ENCODE results near the gene RPL18. TPM values are rescaled to one million over a fixed set of nuclear protein-coding genes. Genes with fewer than 3 reads are reported as not detected.

The RPL18 gene
- total RNA-seq, 2 experiments from 2014 or later, result 2,095 to 2,140 TPM

DNA sequence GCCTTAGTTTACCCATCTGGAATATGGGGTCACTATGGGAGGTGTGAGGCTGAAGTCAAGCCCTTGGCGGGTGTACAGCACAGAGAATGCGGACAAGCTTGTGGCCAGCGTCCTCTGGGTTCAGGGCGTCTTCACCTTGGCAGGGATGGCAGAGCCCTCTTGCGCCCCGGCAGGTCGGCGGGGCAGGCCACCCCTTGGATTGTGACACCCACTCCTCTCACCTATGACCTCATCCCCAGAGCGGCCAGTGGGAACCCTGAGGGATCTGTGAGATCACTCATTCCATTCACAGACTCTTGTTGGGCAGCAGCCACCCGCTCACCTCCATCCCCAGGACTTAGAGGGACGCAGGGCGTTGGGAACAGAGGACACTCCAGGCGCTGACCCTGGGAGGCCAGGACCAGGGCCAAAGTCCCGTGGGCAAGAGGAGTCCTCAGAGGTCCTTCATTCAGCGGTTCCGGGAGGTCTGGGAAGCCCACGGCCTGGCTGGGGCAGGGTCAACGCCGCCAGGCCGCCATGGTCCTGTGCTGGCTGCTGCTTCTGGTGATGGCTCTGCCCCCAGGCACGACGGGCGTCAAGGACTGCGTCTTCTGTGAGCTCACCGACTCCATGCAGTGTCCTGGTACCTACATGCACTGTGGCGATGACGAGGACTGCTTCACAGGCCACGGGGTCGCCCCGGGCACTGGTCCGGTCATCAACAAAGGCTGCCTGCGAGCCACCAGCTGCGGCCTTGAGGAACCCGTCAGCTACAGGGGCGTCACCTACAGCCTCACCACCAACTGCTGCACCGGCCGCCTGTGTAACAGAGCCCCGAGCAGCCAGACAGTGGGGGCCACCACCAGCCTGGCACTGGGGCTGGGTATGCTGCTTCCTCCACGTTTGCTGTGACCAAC, 12.3 kb downstream of the RPL18 start, which contains the start of gene SPACA4:
Gene SPACA4 (plus strand): TSS at position 280 of the 896 bp plus-strand sequence. CDS start 237 bp downstream, at position 517.
- ChIA-PET CTCF (interaction anchor here (0.7 to 2.8 kb wide), 6 partner anchors 17 to 236 kb away, joined by 3 to 48 read pairs (median 3); no protein-coding TSS in a partner anchor), POLR2A (no interaction called here)
- no peak for DNase-seq
- no peaks in the 10 kb centered on the region for H3K4me1 Mint-ChIP-seq (ENCODE audit: low read depth)
- H3K27me3 Mint-ChIP-seq, result no peaks in the 10 kb centered on the region
- no peak within 1 kb of the TSS for H3K27ac Mint-ChIP-seq
- no peaks in the 10 kb centered on the region for H3K9me3 Mint-ChIP-seq
- no peak within 1 kb of the TSS for H3K4me3 Mint-ChIP-seq
- intact Hi-C loops (cut with micrococcal nuclease), result loop anchor here (5.0 kb wide), 1 partner anchor 124 kb away; no protein-coding TSS in a partner anchor
- no peaks in the 10 kb centered on the region for H3K36me3 Mint-ChIP-seq

DNA sequence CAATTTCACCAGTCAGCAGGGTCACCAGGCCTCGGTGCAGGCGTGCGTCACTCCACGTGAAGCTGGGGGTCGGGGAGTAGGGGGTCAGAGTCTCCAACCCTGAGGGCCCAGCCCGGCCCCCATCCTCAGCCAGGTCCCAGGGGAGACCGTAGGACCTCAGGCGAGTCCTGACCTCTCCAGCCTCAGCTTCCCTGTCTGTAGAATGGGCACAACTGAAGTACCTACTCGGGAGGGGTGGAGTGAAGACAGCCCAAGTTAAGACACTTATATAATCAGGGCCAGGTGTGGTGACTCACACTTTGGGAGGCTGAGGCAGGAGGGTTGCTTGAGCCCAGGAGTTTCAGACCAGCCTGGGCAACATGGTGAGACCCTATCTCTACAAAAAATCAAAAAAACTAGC, 15.1 kb downstream of the RPL18 start:
- no peak overlapping the region for H3K4me3 Mint-ChIP-seq
- H3K36me3 Mint-ChIP-seq, result no peaks in the 10 kb centered on the region
- no peaks in the 10 kb centered on the region for H3K4me1 Mint-ChIP-seq (ENCODE audit: low read depth)
- DNase-seq, result no peak
- no peaks in the 10 kb centered on the region for H3K9me3 Mint-ChIP-seq
- no peaks in the 10 kb centered on the region for H3K27me3 Mint-ChIP-seq
- H3K27ac Mint-ChIP-seq, result no peak overlapping the region
- ChIA-PET CTCF (no interaction called here), POLR2A (no interaction called here)
- intact Hi-C loops (cut with micrococcal nuclease), result no loop called here

DNA sequence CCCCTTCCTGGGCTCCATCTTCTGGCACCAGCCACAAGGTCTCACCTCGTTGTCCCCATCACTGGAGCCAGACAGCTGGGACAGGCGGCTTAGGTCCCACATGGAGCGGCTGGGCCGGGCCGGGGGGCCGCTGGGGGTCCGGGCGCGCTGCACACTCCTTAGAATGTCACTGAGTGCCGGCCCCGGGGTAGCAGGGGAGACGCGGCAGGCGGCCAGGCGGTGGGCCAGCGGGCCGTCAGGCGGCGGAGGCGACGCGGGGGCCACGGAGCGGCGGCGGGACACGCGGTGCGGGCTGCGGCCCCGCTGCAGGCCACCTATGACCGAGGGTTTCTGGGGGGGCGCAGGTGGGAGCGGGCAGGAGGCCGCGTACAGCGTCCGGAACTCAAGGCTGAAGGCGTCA, 15.5 kb downstream of the RPL18 start:
- Mint-ChIP-seq H3K4me3 (no peak overlapping the region), H3K27me3 (no peaks in the 10 kb centered on the region), H3K9me3 (no peaks in the 10 kb centered on the region), H3K36me3 (no peaks in the 10 kb centered on the region), H3K27ac (no peak overlapping the region), H3K4me1 (ENCODE audit: low read depth) (no peaks in the 10 kb centered on the region)
- intact Hi-C loops (cut with micrococcal nuclease), result no loop called here
- POLR2A ChIA-PET, result no interaction called here
- DNase-seq, result no peak
- CTCF ChIA-PET, result no interaction called here

DNA sequence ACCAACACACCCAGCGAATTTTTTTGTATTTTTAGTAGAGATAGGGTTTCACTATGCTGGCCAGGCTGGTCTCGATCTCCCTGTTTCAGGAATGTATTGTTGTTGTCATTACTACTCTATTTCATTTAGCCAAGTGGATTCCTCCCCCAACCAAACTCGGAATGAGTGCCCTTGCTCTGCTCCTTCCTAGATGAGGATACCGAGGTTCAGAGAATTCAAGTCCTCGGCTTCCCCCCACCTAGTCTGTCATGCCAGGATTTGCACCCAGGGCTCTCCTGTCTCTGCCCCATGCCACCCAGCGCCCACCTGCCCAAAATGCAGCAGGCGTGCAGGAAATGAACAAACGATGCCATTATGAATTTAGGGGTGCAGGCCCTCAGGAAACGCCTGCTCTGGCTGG, 16.0 kb downstream of the RPL18 start:
- H3K9me3 Mint-ChIP-seq, result no peaks in the 10 kb centered on the region
- DNase-seq, result no peak
- intact Hi-C loops (cut with micrococcal nuclease), result no loop called here
- no peaks in the 10 kb centered on the region for H3K4me1 Mint-ChIP-seq (ENCODE audit: low read depth)
- H3K27me3 Mint-ChIP-seq, result no peaks in the 10 kb centered on the region
- CTCF ChIA-PET, result no interaction called here
- no peak overlapping the region for H3K27ac Mint-ChIP-seq
- POLR2A ChIA-PET, result no interaction called here
- H3K36me3 Mint-ChIP-seq, result no peaks in the 10 kb centered on the region
- H3K4me3 Mint-ChIP-seq, result no peak overlapping the region

DNA sequence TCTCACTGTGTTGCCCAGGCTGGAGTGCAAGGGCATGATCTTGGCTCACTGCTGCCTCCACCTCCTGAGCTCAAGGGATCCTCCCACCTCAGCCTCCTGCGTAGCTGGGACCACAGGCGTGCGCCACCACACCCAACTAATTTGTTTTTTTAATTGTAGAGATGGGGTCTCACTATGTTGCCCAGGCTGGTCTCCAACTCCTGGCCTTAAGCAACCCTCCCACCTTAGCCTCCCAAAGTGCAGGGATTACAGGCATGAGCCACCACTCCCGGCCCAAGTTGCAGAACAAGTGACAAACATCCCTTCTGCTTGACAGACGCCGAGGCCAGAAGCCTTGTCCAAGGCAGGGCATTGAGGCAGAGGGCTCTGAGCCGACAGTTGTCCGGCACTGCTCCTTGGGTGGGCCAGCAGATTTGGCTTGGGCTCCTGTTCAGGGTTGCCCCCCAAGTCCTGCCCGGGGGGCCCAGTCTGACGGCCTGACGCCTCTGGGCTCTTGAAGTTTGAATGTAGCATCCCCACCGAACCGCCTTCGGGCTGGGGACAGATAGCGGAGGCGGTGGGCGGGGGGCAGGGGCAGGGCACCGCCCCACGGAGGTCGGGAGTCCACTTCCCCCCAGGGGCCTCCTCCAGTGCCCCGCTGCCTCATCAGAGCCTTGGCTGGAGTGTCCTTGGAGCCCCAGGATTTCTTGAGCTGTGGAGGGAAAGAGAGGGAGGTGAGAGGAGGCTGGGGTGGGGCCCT, 18.1 kb downstream of the RPL18 start:
- H3K27ac Mint-ChIP-seq, result no peak overlapping the region
- no peaks in the 10 kb centered on the region for H3K27me3 Mint-ChIP-seq
- peaks cover 6% of the 10 kb centered on the region for H3K4me1 Mint-ChIP-seq (ENCODE audit: low read depth)
- intact Hi-C loops (cut with micrococcal nuclease), result no loop called here
- ChIA-PET CTCF (interaction anchor here (1.7 kb wide), 1 partner anchor 12 kb away, joined by 6 read pairs; no protein-coding TSS in a partner anchor), POLR2A (no interaction called here)
- no peak for DNase-seq
- no peak overlapping the region for H3K4me3 Mint-ChIP-seq
- H3K36me3 Mint-ChIP-seq, result no peaks in the 10 kb centered on the region
- no peaks in the 10 kb centered on the region for H3K9me3 Mint-ChIP-seq

DNA sequence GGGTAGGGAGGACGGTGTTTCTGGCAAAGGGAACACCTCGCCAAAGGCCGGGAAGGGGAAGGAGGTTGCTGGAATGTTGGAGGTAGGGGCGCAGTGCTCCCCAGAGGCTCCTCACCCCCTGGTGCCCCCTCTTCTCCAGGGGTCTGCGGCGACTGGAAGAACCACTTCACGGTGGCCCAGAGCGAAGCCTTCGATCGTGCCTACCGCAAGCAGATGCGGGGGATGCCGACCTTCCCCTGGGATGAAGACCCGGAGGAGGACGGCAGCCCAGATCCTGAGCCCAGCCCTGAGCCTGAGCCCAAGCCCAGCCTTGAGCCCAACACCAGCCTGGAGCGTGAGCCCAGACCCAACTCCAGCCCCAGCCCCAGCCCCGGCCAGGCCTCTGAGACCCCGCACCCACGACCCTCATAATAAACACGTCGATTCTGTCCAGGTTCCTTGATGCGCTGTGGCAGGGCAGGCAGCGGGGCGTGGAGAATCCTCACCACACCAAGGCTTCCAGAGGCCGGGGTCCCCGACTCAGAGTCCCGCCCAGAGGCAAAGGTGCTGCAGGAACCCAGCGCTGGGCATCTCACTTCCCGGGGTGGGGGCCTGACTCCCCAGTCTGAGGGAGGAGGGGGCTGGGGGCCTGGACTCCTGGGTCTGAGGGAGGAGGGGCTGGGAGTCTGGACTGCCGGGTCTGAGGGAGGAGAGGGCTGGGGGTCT, 19.8 kb downstream of the RPL18 start:
- CTCF ChIA-PET, result no interaction called here
- POLR2A ChIA-PET, result no interaction called here

DNA sequence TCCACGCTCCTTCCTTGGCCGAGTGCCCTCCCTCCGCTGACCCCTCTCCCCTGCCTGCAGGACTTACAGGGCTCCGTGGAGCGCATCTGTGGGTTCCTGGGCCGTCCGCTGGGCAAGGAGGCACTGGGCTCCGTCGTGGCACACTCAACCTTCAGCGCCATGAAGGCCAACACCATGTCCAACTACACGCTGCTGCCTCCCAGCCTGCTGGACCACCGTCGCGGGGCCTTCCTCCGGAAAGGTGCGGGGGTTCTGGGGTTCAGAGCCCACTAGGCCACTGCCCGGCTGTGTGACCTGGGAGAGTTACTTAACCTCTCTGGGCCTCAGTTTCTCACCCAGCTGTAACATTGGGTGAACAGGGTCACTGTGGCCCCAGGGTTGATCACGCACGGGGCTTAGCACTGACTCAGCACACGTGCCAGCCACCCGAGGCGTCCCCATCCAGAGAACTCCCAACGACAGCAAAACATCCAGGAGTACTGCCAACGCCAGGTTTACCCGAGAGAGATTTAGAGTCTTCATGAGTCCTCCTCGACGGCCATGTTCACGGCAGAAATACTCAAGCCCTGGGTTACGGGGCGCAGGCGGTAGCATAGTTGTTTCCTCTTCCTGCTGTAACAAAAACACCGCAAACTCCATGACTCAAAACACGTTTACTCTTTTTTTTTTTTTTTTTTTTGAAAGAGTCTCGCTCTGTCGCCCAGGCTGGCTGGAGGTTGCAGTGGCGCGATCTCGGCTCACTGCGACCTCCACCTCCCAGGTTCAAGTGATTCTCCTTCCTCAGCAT, 22.1 kb downstream of the RPL18 start:
- no peaks in the 10 kb centered on the region for H3K27me3 Mint-ChIP-seq
- ChIA-PET CTCF (interaction anchor here (0.9 kb wide), 1 partner anchor 12 kb away, joined by 3 read pairs; no protein-coding TSS in a partner anchor), POLR2A (no interaction called here)
- DNase-seq, result peak; percentile 75
- peak overlapping the region; percentile 76 for H3K4me3 Mint-ChIP-seq
- no peaks in the 10 kb centered on the region for H3K9me3 Mint-ChIP-seq
- H3K36me3 Mint-ChIP-seq, result no peaks in the 10 kb centered on the region
- peak overlapping the region; percentile 91 for H3K27ac Mint-ChIP-seq
- intact Hi-C loops (cut with micrococcal nuclease), result no loop called here
- H3K4me1 Mint-ChIP-seq (ENCODE audit: low read depth), result peaks cover 11% of the 10 kb centered on the region

More for the DNA sequence above, 19.8 kb downstream of the RPL18 start:
- intact Hi-C loops (cut with micrococcal nuclease), result no loop called here
- Mint-ChIP-seq H3K9me3 (no peaks in the 10 kb centered on the region), H3K4me3 (no peak overlapping the region), H3K4me1 (ENCODE audit: low read depth) (peaks cover 8% of the 10 kb centered on the region), H3K27ac (no peak overlapping the region), H3K27me3 (no peaks in the 10 kb centered on the region), H3K36me3 (no peaks in the 10 kb centered on the region)
- DNase-seq, result no peak

DNA sequence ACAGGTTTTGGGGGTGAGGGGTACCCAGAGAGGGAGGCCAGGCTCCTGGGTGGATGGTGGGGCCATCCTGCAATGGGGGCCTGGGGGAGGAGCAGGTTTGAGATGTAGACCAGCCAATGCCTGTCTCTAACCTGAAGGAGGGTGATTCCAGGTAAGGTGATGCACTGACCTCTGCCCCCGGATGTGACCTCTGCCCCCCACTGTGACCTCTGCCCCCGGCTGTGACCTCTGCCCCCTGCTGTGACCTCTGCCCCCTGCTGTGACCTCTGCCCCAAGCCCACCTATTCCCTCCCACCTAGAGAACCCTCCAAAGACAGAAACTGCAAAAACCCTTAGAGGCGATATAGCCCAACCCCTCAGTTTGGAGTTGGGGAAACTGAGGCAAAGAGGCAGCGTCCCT, 22.7 kb downstream of the RPL18 start:
- no peaks in the 10 kb centered on the region for H3K27me3 Mint-ChIP-seq
- no peaks in the 10 kb centered on the region for H3K9me3 Mint-ChIP-seq
- DNase-seq, result no peak
- H3K36me3 Mint-ChIP-seq, result no peaks in the 10 kb centered on the region
- H3K27ac Mint-ChIP-seq, result peak overlapping the region; percentile 91
- POLR2A ChIA-PET, result no interaction called here
- intact Hi-C loops (cut with micrococcal nuclease), result no loop called here
- H3K4me1 Mint-ChIP-seq (ENCODE audit: low read depth), result peaks cover 11% of the 10 kb centered on the region
- CTCF ChIA-PET, result no interaction called here
- peak overlapping the region; percentile 76 for H3K4me3 Mint-ChIP-seq

DNA sequence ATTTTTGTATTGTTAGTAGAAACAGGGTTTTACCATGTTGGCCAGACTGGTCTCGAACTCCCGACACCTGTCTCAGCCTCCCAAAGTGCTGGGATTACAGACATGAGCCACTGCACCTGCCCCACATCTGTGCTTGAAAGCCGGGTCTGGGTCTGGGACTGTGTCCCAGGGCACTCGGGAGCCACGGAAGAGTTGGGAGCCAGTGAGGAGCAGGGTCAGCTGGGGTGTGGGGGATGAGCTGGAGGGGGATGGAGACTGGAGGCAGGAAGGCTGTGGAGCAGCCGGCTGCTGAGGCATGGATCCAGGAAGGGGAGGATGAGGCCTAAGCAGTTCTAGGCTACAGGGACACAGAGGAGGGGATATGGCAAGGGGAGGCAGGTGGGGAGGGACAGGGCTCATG, 23.1 kb downstream of the RPL18 start:
- DNase-seq, result no peak
- POLR2A ChIA-PET, result no interaction called here
- CTCF ChIA-PET, result interaction anchor here (0.7 to 1.4 kb wide), 4 partner anchors 12 to 88 kb away, joined by 3 to 5 read pairs (median 3); no protein-coding TSS in a partner anchor
- intact Hi-C loops (cut with micrococcal nuclease), result no loop called here
- peak overlapping the region; percentile 91 for H3K27ac Mint-ChIP-seq
- no peaks in the 10 kb centered on the region for H3K9me3 Mint-ChIP-seq
- H3K4me1 Mint-ChIP-seq (ENCODE audit: low read depth), result peaks cover 11% of the 10 kb centered on the region
- H3K4me3 Mint-ChIP-seq, result peak overlapping the region; percentile 76
- no peaks in the 10 kb centered on the region for H3K27me3 Mint-ChIP-seq
- H3K36me3 Mint-ChIP-seq, result no peaks in the 10 kb centered on the region

DNA sequence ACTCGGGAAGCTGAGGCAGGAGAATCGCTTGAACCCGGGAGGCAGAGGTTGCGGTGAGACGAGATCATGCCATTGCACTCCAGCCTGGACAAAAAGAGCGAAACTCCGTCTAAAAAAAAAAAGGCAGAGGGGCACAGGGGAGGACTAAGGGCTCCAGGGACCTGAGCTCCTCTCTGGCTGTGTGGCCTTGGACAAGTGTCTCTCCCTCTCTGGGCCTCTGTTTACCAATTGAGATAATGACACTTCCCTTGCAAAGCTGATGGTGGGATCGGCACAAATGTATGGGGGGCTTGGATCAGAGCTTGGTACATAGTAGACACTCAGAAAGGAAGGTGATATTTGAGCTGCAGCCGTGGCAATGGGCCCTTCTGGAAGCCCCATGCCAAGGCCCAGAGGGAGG, 23.8 kb downstream of the RPL18 start:
- H3K27me3 Mint-ChIP-seq, result no peaks in the 10 kb centered on the region
- H3K4me3 Mint-ChIP-seq, result no peak overlapping the region
- no peaks in the 10 kb centered on the region for H3K9me3 Mint-ChIP-seq
- H3K4me1 Mint-ChIP-seq (ENCODE audit: low read depth), result peaks cover 11% of the 10 kb centered on the region
- POLR2A ChIA-PET, result no interaction called here
- DNase-seq, result no peak
- H3K36me3 Mint-ChIP-seq, result no peaks in the 10 kb centered on the region
- CTCF ChIA-PET, result interaction anchor here (0.6 to 1.4 kb wide), 5 partner anchors 11 to 90 kb away, joined by 3 to 5 read pairs (median 3); no protein-coding TSS in a partner anchor
- H3K27ac Mint-ChIP-seq, result peak overlapping the region; percentile 91
- intact Hi-C loops (cut with micrococcal nuclease), result no loop called here

DNA sequence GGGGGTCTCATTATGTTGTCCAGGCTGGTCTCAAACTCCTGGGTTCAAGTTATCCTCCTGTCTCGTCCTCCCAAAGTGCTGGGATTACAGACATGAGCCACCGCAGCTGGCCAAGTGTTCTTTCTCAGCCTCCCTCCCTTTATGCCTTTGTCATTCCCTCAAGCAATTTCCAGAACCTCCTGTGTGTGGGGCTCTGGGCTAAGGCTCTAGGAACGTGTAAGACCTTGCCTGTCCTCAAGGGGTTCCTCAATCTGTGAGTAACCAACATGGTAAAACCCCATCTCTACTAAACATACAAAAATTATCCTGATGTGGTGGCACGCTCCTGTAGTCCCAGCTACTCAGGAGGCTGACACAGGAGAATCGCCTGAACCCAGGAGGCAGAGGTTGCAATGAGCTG, 28.0 kb downstream of the RPL18 start:
- no peaks in the 10 kb centered on the region for H3K27me3 Mint-ChIP-seq
- H3K27ac Mint-ChIP-seq, result no peak overlapping the region
- POLR2A ChIA-PET, result no interaction called here
- H3K4me3 Mint-ChIP-seq, result no peak overlapping the region
- no peaks in the 10 kb centered on the region for H3K9me3 Mint-ChIP-seq
- intact Hi-C loops (cut with micrococcal nuclease), result no loop called here
- CTCF ChIA-PET, result interaction anchor here (0.7 to 8.8 kb wide), 3 partner anchors 18 to 102 kb away, joined by 3 to 164 read pairs (median 48); no protein-coding TSS in a partner anchor
- H3K4me1 Mint-ChIP-seq (ENCODE audit: low read depth), result peaks cover 14% of the 10 kb centered on the region
- no peaks in the 10 kb centered on the region for H3K36me3 Mint-ChIP-seq
- no peak for DNase-seq

Measured in activated CD4-positive, alpha-beta memory T cell treated with anti-CD3 and anti-CD28 coated beads for 36 hours (primary cell).